ENCODE results near the gene MECP2. TPM values are rescaled to one million over a fixed set of nuclear protein-coding genes. Genes with fewer than 3 reads are reported as not detected.
A peak's percentile ranks its signal among the peaks of the same experiment; 100 is the strongest.

MECP2 gene
- total RNA-seq, 3 donors from 2014 or later = 56.3 to 58.3 (median 57.8) TPM

DNA sequence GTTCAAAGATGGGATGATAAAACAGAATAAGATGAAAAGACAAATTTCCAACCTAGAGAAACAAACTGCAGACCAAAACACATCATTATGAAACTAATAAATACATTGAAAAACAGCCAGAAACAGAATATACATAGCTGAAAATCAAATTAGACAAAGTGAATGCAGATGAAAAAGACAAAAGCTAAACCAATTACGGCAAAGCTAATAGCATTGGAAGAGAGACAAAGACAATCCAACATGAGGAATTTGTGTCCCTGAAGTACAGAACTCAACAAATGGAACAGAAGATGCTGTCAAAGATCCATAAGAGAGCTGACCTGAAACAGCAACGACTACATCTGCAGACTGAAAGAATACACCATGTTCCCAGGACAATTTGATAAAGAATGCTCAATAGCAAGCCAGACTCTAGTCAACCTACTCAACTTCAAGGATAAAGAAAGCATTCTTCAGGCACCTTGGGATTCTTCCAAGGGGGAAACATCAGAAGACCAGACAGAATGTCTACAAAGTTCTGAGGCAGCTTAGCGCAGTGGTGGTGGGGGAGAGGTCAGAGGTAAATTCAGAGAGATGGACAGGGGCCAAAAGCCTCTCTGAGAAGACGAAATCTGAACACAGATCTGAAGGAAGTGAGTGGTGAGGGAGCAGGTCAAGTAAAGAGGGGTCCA lies 50.4 kb downstream of the MECP2 start:
- H3K4me3 ChIP-seq = no peak overlapping the region
- no peak for DNase-seq (ENCODE audit: low spot score in 2 of 2)
- H3K27me3 ChIP-seq = peaks cover 0 to 40% of the 10 kb centered on the region in 2 donors
- TF ChIP-seq, protein P1, sequence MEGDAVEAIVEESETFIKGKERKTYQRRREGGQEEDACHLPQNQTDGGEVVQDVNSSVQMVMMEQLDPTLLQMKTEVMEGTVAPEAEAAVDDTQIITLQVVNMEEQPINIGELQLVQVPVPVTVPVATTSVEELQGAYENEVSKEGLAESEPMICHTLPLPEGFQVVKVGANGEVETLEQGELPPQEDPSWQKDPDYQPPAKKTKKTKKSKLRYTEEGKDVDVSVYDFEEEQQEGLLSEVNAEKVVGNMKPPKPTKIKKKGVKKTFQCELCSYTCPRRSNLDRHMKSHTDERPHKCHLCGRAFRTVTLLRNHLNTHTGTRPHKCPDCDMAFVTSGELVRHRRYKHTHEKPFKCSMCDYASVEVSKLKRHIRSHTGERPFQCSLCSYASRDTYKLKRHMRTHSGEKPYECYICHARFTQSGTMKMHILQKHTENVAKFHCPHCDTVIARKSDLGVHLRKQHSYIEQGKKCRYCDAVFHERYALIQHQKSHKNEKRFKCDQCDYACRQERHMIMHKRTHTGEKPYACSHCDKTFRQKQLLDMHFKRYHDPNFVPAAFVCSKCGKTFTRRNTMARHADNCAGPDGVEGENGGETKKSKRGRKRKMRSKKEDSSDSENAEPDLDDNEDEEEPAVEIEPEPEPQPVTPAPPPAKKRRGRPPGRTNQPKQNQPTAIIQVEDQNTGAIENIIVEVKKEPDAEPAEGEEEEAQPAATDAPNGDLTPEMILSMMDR (IDR thresholded peaks at IDR 0.05) = no peak
- TF ChIP-seq POLR2AphosphoS5 (IDR thresholded peaks at IDR 0.05) = peak in 1 of 3 donors; percentile 18
- intact Hi-C loops (cut with DNase I; ENCODE audit: low total_unique reads) = no loop called here
- peak overlapping the region; percentile 4 to 36 for H3K27ac ChIP-seq
- peaks cover 3 to 14% of the 10 kb centered on the region in 2 donors for H3K4me1 ChIP-seq
- no peaks in the 10 kb centered on the region for H3K9me3 ChIP-seq
- H3K36me3 ChIP-seq = no peaks in the 10 kb centered on the region

GRCh38 chrX:154046031-154046781 lies 51.3 kb downstream of the MECP2 start:
- Histone ChIP-seq H3K27me3 (peaks cover 0 to 40% of the 10 kb centered on the region in 2 donors), H3K4me3 (no peak overlapping the region), H3K36me3 (no peaks in the 10 kb centered on the region), H3K4me1 (peaks cover 3 to 11% of the 10 kb centered on the region in 2 donors), H3K9me3 (no peaks in the 10 kb centered on the region), H3K27ac (peak overlapping the region; percentile 20 to 25)
- intact Hi-C loops (cut with DNase I; ENCODE audit: low total_unique reads) = no loop called here
- TF ChIP-seq, protein P1 (IDR thresholded peaks at IDR 0.05) = no peak
- TF ChIP-seq POLR2AphosphoS5 (IDR thresholded peaks at IDR 0.05) = peak in 1 of 3 donors; percentile 12
- DNase-seq (ENCODE audit: low spot score in 2 of 2) = peak in 1 of 2 donors; percentile 31

GRCh38 chrX:154044091-154044490 lies 53.4 kb downstream of the MECP2 start:
- peaks cover 0 to 3% of the 10 kb centered on the region in 2 donors for H3K4me1 ChIP-seq
- H3K4me3 ChIP-seq = no peak overlapping the region
- H3K9me3 ChIP-seq = no peaks in the 10 kb centered on the region
- intact Hi-C loops (cut with DNase I; ENCODE audit: low total_unique reads) = no loop called here
- H3K27me3 ChIP-seq = peaks cover 0 to 33% of the 10 kb centered on the region in 2 donors
- no peak overlapping the region for H3K27ac ChIP-seq
- no peaks in the 10 kb centered on the region for H3K36me3 ChIP-seq
- no peak for DNase-seq (ENCODE audit: low spot score in 2 of 2)
- TF ChIP-seq POLR2AphosphoS5 (IDR thresholded peaks at IDR 0.05) = no peak
- TF ChIP-seq POLR2A (IDR thresholded peaks at IDR 0.05) = no peak
- TF ChIP-seq, protein P1 (IDR thresholded peaks at IDR 0.05) = no peak

DNA sequence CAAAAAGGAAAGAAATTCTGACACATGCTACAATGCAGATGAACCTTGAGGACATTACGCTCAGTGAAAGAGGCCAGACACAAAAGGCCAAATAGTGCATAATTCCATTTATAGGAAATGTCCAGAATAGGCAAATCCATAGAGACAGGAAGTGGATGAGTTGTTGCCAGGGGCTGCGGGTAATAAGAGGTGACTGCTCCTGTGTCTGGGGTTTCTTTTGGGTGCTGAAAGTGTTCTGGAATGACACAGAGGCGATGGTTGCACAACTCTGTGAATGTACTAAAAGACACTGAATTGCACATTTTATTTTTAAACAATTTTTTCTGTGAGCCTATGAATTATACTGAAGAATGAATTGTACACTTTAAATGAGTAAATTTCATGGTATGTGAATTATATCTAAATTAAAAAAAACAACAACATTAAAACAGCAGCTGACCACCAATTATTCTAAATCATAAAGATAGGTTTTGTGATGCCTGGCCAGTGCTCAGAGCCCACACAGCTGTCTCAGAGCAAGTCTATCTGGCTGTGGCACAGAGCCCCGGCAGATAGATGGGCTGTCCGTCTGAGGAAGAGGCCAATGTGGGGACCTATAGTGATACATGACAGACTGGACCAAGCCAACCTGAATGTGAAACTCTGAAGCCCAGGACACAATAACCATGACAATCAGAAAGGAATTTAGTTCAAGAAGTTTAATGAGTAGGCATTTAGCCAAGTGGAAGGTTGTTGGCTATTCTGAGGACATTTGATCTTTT lies 54.3 kb downstream of the MECP2 start:
- H3K4me3 ChIP-seq = no peak overlapping the region
- TF ChIP-seq, protein P1 (IDR thresholded peaks at IDR 0.05) = no peak
- TF ChIP-seq POLR2A (IDR thresholded peaks at IDR 0.05) = no peak
- no peak for TF ChIP-seq POLR2AphosphoS5 (IDR thresholded peaks at IDR 0.05)
- H3K27ac ChIP-seq = peak overlapping the region in 1 of 2 donors; percentile 75
- intact Hi-C loops (cut with DNase I; ENCODE audit: low total_unique reads) = no loop called here
- peaks cover 0 to 28% of the 10 kb centered on the region in 2 donors for H3K27me3 ChIP-seq
- DNase-seq (ENCODE audit: low spot score in 2 of 2) = no peak
- H3K4me1 ChIP-seq = peaks cover 0 to 3% of the 10 kb centered on the region in 2 donors
- no peaks in the 10 kb centered on the region for H3K36me3 ChIP-seq
- H3K9me3 ChIP-seq = no peaks in the 10 kb centered on the region

Measured in breast epithelium (tissue), 4 donors.